A549 (cell line): ENCODE results near the gene ANP32E.
"Not testable (repeated sequence)": the region's sequence is repeated elsewhere in the genome, so short reads cannot be mapped to it uniquely, and the experiment has no call there.

Source experiments
- CHD2 ChIP-seq: fragments of 150-350 bp; IDR thresholded peaks from 2 replicates; pipeline ENCODE4 v1.6.1; 2014; ENCODE audit warnings: low read length; ENCODE audit not compliant: partially characterized antibody
- CTCF ChIP-seq: fragments of >200 bp; sonication (Bioruptor Twin); formaldehyde crosslinking; IDR thresholded peaks from 3 replicates; pipeline ENCODE4 v1.5.1; 2016
- KDM1A ChIP-seq: fragments of 200-600 bp; sonication (generic); IDR thresholded peaks from 2 replicates; pipeline ENCODE4 v1.6.1; 2016; ENCODE audit warnings: low read depth, mild to moderate bottlenecking
- POLR2A ChIP-seq: IDR thresholded peaks from 2 replicates; pipeline ENCODE4 v1.6.1; 2012; ENCODE audit warnings: mild to moderate bottlenecking, low read length
- REST ChIP-seq: fragments of 200-600 bp; sonication (generic); IDR thresholded peaks from 2 replicates; pipeline ENCODE4 v1.6.1; 2016; ENCODE audit warnings: antibody characterized with exemption, mild to moderate bottlenecking, moderate library complexity
- RNF2 ChIP-seq: fragments of 200-600 bp; sonication (generic); IDR thresholded peaks from 2 replicates; pipeline ENCODE4 v1.6.1; 2016; ENCODE audit warnings: low read depth, mild to moderate bottlenecking, antibody characterized with exemption, moderate library complexity, borderline replicate concordance
- ZFP36 ChIP-seq: fragments of 450-650 bp; IDR thresholded peaks from 2 replicates; pipeline ENCODE4 v1.6.1; 2014; ENCODE audit warnings: borderline replicate concordance; ENCODE audit not compliant: partially characterized antibody

GRCh38 chr1:150232921-150233320 is 3.0 kb downstream of the ANP32E start:
- TF ChIP-seq CTCF, POLR2A, CHD2, KDM1A, RNF2, ZFP36, REST: not testable (repeated sequence)
